Large intestine (tissue), 3 donors: ENCODE results near the gene KIRREL2. TPM values are rescaled to one million over a fixed set of nuclear protein-coding genes. Genes with fewer than 3 reads are reported as not detected.
"Not testable (repeated sequence)": the region's sequence is repeated elsewhere in the genome, so short reads cannot be mapped to it uniquely, and the experiment has no call there.

Source experiments
- DNase-seq, 2 donors: peaks; one replicate each; pipeline versions ENCODE4 v3.0.0 to v3.0.0-alpha.2; 2013
- H3K27ac ChIP-seq: one replicate; pipeline ENCODE4 v1.5.1; 2013; ENCODE audit warnings: low read length
- H3K27me3 ChIP-seq: 2 replicates; pipeline ENCODE4 v1.6.1; 2013; ENCODE audit warnings: low read length; ENCODE audit not compliant: control insufficient read depth, insufficient read depth
- H3K36me3 ChIP-seq: 2 replicates; pipeline ENCODE4 v1.6.1; 2013; ENCODE audit warnings: low read length; ENCODE audit not compliant: control insufficient read depth, insufficient read depth
- H3K4me1 ChIP-seq: one replicate; pipeline ENCODE4 v1.6.1; 2013; ENCODE audit warnings: low read length; ENCODE audit not compliant: control insufficient read depth, insufficient read depth
- H3K4me3 ChIP-seq: one replicate; pipeline ENCODE4 v1.5.1; 2013; ENCODE audit warnings: low read length
- H3K9me3 ChIP-seq: one replicate; pipeline ENCODE4 v1.6.1; 2013; ENCODE audit warnings: mild to moderate bottlenecking, low read depth, low read length, moderate library complexity; ENCODE audit not compliant: control insufficient read depth
- WGBS: methylation state at CpG from one replicate; pipeline ENCODE4 v1.1.5; 2013; ENCODE audit warnings: low lambda C conversion rate; ENCODE audit not compliant: insufficient coverage; 5-methylcytosine and 5-hydroxymethylcytosine counted together
- polyA plus RNA-seq: library from polyadenylated mRNA; unstranded; fragments of 120-200 nt; gene quantifications from one replicate; pipeline ENCODE4 v1.2.1, GENCODE V29; 2013

The KIRREL2 gene
- polyA plus RNA-seq, 1 donor: 1.8 TPM

- Histone ChIP-seq H3K27me3 (peaks cover 58% of the 10 kb centered on the region), H3K4me1 (peaks cover 19% of the 10 kb centered on the region), H3K4me3 (peak overlapping the region; percentile 7)
- H3K36me3 ChIP-seq, H3K9me3 ChIP-seq, DNase-seq, H3K27ac ChIP-seq: not testable (repeated sequence)
- WGBS: 2% methylated on average over 7 of the region's 26 CpGs
Observed at GRCh38 chr19:35870124-35870736, 13.5 kb downstream of the KIRREL2 start.

- Histone ChIP-seq H3K27ac (no peak overlapping the region), H3K4me3 (no peak overlapping the region), H3K27me3 (peaks cover 54% of the 10 kb centered on the region), H3K4me1 (peaks cover 19% of the 10 kb centered on the region), H3K36me3 (no peaks in the 10 kb centered on the region), H3K9me3 (peaks cover 6% of the 10 kb centered on the region)
- no peak for DNase-seq
- WGBS: no CpG with 5 or more reads among the region's 12 CpGs
Observed at GRCh38 chr19:35870798-35871197, 14.1 kb downstream of the KIRREL2 start.

GRCh38 chr19:35871611-35872010 lies 14.9 kb downstream of the KIRREL2 start:
- H3K9me3 ChIP-seq: peaks cover 6% of the 10 kb centered on the region
- no peak for DNase-seq
- WGBS: no CpG with 5 or more reads among the region's 12 CpGs
- H3K4me3 ChIP-seq: no peak overlapping the region
- peaks cover 19% of the 10 kb centered on the region for H3K4me1 ChIP-seq
- H3K36me3 ChIP-seq: no peaks in the 10 kb centered on the region
- peaks cover 46% of the 10 kb centered on the region for H3K27me3 ChIP-seq
- H3K27ac ChIP-seq: no peak overlapping the region

GRCh38 chr19:35872180-35872579 lies 15.5 kb downstream of the KIRREL2 start:
- peaks cover 19% of the 10 kb centered on the region for H3K4me1 ChIP-seq
- H3K4me3 ChIP-seq: no peak overlapping the region
- WGBS: no CpG with 5 or more reads among the region's 5 CpGs
- no peak overlapping the region for H3K27ac ChIP-seq
- DNase-seq: no peak
- H3K36me3 ChIP-seq: no peaks in the 10 kb centered on the region
- H3K9me3 ChIP-seq: peaks cover 6% of the 10 kb centered on the region
- peaks cover 45% of the 10 kb centered on the region for H3K27me3 ChIP-seq

GRCh38 chr19:35874392-35874930 lies 17.8 kb downstream of the KIRREL2 start:
- Histone ChIP-seq H3K4me3 (no peak overlapping the region), H3K27me3 (peaks cover 44% of the 10 kb centered on the region), H3K4me1 (peaks cover 7% of the 10 kb centered on the region), H3K27ac (no peak overlapping the region), H3K36me3 (no peaks in the 10 kb centered on the region), H3K9me3 (peaks cover 3% of the 10 kb centered on the region)
- WGBS: no CpG with 5 or more reads among the region's 32 CpGs
- no peak for DNase-seq

GRCh38 chr19:35879068-35879467 lies 22.4 kb downstream of the KIRREL2 start:
- 0% methylated on average over 2 of the region's 23 CpGs for WGBS
- Histone ChIP-seq H3K27ac (no peak overlapping the region), H3K27me3 (peaks cover 23% of the 10 kb centered on the region), H3K9me3 (no peaks in the 10 kb centered on the region), H3K36me3 (no peaks in the 10 kb centered on the region), H3K4me3 (no peak overlapping the region), H3K4me1 (no peaks in the 10 kb centered on the region)
- no peak for DNase-seq

- no peak overlapping the region for H3K4me3 ChIP-seq
- WGBS: no CpG with 5 or more reads among the region's 28 CpGs
Observed at GRCh38 chr19:35879770-35880317, 23.1 kb downstream of the KIRREL2 start.

GRCh38 chr19:35882114-35882832 lies 25.6 kb downstream of the KIRREL2 start:
- Histone ChIP-seq H3K4me1 (no peaks in the 10 kb centered on the region), H3K27ac (no peak overlapping the region), H3K27me3 (peaks cover 20% of the 10 kb centered on the region), H3K4me3 (no peak overlapping the region), H3K9me3 (no peaks in the 10 kb centered on the region), H3K36me3 (no peaks in the 10 kb centered on the region)
- peak in 1 of 2 donors; percentile 58 for DNase-seq
- WGBS: 24% methylated on average over 3 of the region's 8 CpGs

More at GRCh38 chr19:35879770-35880317, 23.1 kb downstream of the KIRREL2 start:
- Histone ChIP-seq H3K4me1 (no peaks in the 10 kb centered on the region), H3K9me3 (no peaks in the 10 kb centered on the region), H3K27me3 (peaks cover 23% of the 10 kb centered on the region), H3K27ac (no peak overlapping the region), H3K36me3 (no peaks in the 10 kb centered on the region)
- peak; percentile 78 to 81 for DNase-seq

- Histone ChIP-seq H3K4me1 (no peaks in the 10 kb centered on the region), H3K27me3 (peaks cover 7% of the 10 kb centered on the region), H3K4me3 (no peak overlapping the region), H3K36me3 (peaks cover 8% of the 10 kb centered on the region), H3K9me3 (no peaks in the 10 kb centered on the region), H3K27ac (no peak overlapping the region)
- no peak for DNase-seq
- WGBS: no CpG with 5 or more reads among the region's 2 CpGs
Observed at GRCh38 chr19:35883882-35884281, 27.2 kb downstream of the KIRREL2 start.

- H3K4me1 ChIP-seq: no peaks in the 10 kb centered on the region
- no peak overlapping the region for H3K27ac ChIP-seq
- H3K36me3 ChIP-seq: peaks cover 20% of the 10 kb centered on the region
- no peaks in the 10 kb centered on the region for H3K27me3 ChIP-seq
- H3K9me3 ChIP-seq: no peaks in the 10 kb centered on the region
- no CpG with 5 or more reads among the region's 6 CpGs for WGBS
- H3K4me3 ChIP-seq: no peak overlapping the region
- DNase-seq: no peak
Observed at GRCh38 chr19:35885225-35885738, 28.6 kb downstream of the KIRREL2 start.
